ENCODE measurements around the gene LAMA3. TPM values are rescaled to one million over a fixed set of nuclear protein-coding genes. Genes with fewer than 3 reads are reported as not detected.
A peak's percentile ranks its signal among the peaks of the same experiment; 100 is the strongest.

LAMA3 gene
- total and polyA plus RNA-seq, 9 donors = 2.9 to 44.9 (median 14.8) TPM

GRCh38 chr18:23810396-23810795 lies 121.1 kb downstream of the LAMA3 start:
- peaks cover 4% of the 10 kb centered on the region for H3K4me1 ChIP-seq (ENCODE audit: insufficient read depth)
- intact Hi-C loops (cut with DNase I) = loop anchor here in 1 of 4 donors (5.0 to 10.0 kb wide), 2 partner anchors 188 to 306 kb away; partner anchors contain the start of gene RMC1
- no peak for DNase-seq
- WGBS, 3 donors = 94 to 98% (median 96%) methylated on average over 3 of the region's 3 CpGs
- H3K27me3 ChIP-seq = no peaks in the 10 kb centered on the region
- no peak overlapping the region for H3K4me3 ChIP-seq
- H3K27ac ChIP-seq = no peak overlapping the region
- H3K36me3 ChIP-seq = no peaks in the 10 kb centered on the region
- H3K9me3 ChIP-seq = no peaks in the 10 kb centered on the region
- TF ChIP-seq CTCF (IDR thresholded peaks at IDR 0.05) = no peak

GRCh38 chr18:23811176-23811575 lies 121.9 kb downstream of the LAMA3 start:
- Histone ChIP-seq H3K4me1 (ENCODE audit: insufficient read depth) (peaks cover 6% of the 10 kb centered on the region), H3K36me3 (no peaks in the 10 kb centered on the region), H3K27ac (no peak overlapping the region), H3K4me3 (no peak overlapping the region), H3K9me3 (no peaks in the 10 kb centered on the region), H3K27me3 (no peaks in the 10 kb centered on the region)
- 89 to 94% (median 93%) methylated on average over 3 of the region's 3 CpGs for WGBS, 3 donors
- DNase-seq = no peak
- intact Hi-C loops (cut with DNase I) = loop anchor here in 1 of 4 donors (5.0 to 10.0 kb wide), 2 partner anchors 189 to 306 kb away; partner anchors contain the start of gene RMC1
- TF ChIP-seq EP300 (IDR thresholded peaks at IDR 0.05) = no peak
- TF ChIP-seq POLR2A (IDR thresholded peaks at IDR 0.05) = no peak
- TF ChIP-seq CTCF (IDR thresholded peaks at IDR 0.05) = no peak

- intact Hi-C loops (cut with DNase I) = loop anchor here in 1 of 4 donors (5.0 to 10.0 kb wide), 2 partner anchors 190 to 308 kb away; partner anchors contain the start of gene RMC1
These were observed 123.5 kb downstream of the LAMA3 start for GRCh38 chr18:23812546-23813440.

More at GRCh38 chr18:23812546-23813440, 123.5 kb downstream of the LAMA3 start:
- TF ChIP-seq POLR2A (IDR thresholded peaks at IDR 0.05) (no peak), CTCF (IDR thresholded peaks at IDR 0.05) (peak in 2 of 3 donors; percentile 44 to 45)
- DNase-seq = no peak
- Histone ChIP-seq H3K4me3 (no peak overlapping the region), H3K36me3 (no peaks in the 10 kb centered on the region), H3K27me3 (no peaks in the 10 kb centered on the region), H3K9me3 (no peaks in the 10 kb centered on the region), H3K4me1 (ENCODE audit: insufficient read depth) (peaks cover 6% of the 10 kb centered on the region), H3K27ac (no peak overlapping the region)
- WGBS, 3 donors = 22 to 37% (median 29%) methylated on average over 4 of the region's 4 CpGs
